Vagina (tissue), 2 donors: Measurements from ENCODE around the gene UBAP1.
"Not testable (repeated sequence)": the region's sequence is repeated elsewhere in the genome, so short reads cannot be mapped to it uniquely, and the experiment has no call there.

Experiments used
- CTCF ChIP-seq, 3 experiments: fragments of 450-650 bp in 2 of 3; fragments of 200-600 bp in 1 of 3; sonication (generic) in 1 of 3; IDR thresholded peaks; one replicate each; pipeline ENCODE4 v1.5.1; 2017 to 2019; ENCODE audit warnings: antibody characterized with exemption in 3 of 3, mild to moderate bottlenecking in 2 of 3, moderate library complexity in 2 of 3
- POLR2AphosphoS5 ChIP-seq, 2 donors: sonication (generic); formaldehyde crosslinking; IDR thresholded peaks; one replicate each; pipeline ENCODE4 v1.9.0; 2017; ENCODE audit warnings: antibody characterized with exemption in 2 of 2, mild to moderate bottlenecking in 2 of 2, low read depth in 1 of 2; ENCODE audit not compliant: insufficient read depth in 1 of 2

GRCh38 chr9:34197286-34197685 lies 18.4 kb downstream of the UBAP1 start:
- TF ChIP-seq POLR2AphosphoS5 (IDR thresholded peaks at IDR 0.05; ENCODE audit: insufficient read depth in 1 of 2, low read depth in 1 of 2); CTCF (IDR thresholded peaks at IDR 0.05): not testable (repeated sequence)
